A673 (cell line): ENCODE results near the gene ANKS1B.

Source experiments
- CTCF ChIP-seq: fragments of 300-800, 200-600 bp; sonication (generic); conservative IDR thresholded peaks from 2 replicates; pipeline ENCODE4 v1.5.1; 2017; ENCODE audit warnings: low read depth, mild to moderate bottlenecking, antibody characterized with exemption, low read length, moderate library complexity, mixed read lengths
- EZH2 ChIP-seq: fragments of 200-600 bp; sonication (generic); IDR thresholded peaks from 2 replicates; pipeline ENCODE4 v1.6.1; 2017; ENCODE audit warnings: borderline replicate concordance, low read depth, mild to moderate bottlenecking, mixed read lengths, antibody characterized with exemption, low read length; ENCODE audit not compliant: poor library complexity, severe bottlenecking

GRCh38 chr12:98845957-98846356 is 1138.8 kb downstream of the ANKS1B start:
- no peak for TF ChIP-seq EZH2
- TF ChIP-seq CTCF = no peak
